K562 (cell line): ENCODE results near the gene KCNMB1.

ENCODE experiments used
- ATF2 ChIP-seq: sonication (generic); formaldehyde crosslinking; IDR thresholded peaks from 2 replicates; pipeline ENCODE4 v1.8.1; 2022; ENCODE audit warnings: missing genetic modification reagents
- HDAC2 ChIP-seq: fragments of 450-650 bp; IDR thresholded peaks from 2 replicates; pipeline ENCODE4 v1.6.1; 2016; ENCODE audit warnings: mild to moderate bottlenecking
- KAT8 ChIP-seq: fragments of 450-650 bp; IDR thresholded peaks from 2 replicates; pipeline ENCODE4 v1.6.1; 2016; ENCODE audit warnings: low read depth, mild to moderate bottlenecking
- MXI1 ChIP-seq: IDR thresholded peaks from 2 replicates; pipeline ENCODE4 v1.6.1; 2011; ENCODE audit warnings: low read depth, mild to moderate bottlenecking, improper control_type of control experiment, low read length
- POLR2A ChIP-seq: fragments of 450-650 bp; conservative IDR thresholded peaks from 2 replicates; pipeline ENCODE4 v1.6.1; 2016
- POLR2AphosphoS5 ChIP-seq: IDR thresholded peaks from 2 replicates; pipeline ENCODE4 v1.6.1; 2011; ENCODE audit warnings: mild to moderate bottlenecking, low read depth, low read length, moderate library complexity; ENCODE audit not compliant: control insufficient read depth, insufficient read depth
- ZBTB26 ChIP-seq: fragments of 450-650 bp; formaldehyde crosslinking; IDR thresholded peaks from 2 replicates; pipeline ENCODE4 v1.4.0; 2022; ENCODE audit warnings: missing genetic modification characterization
- TF ChIP-seq, protein P1 (sequence below), 3 experiments: IDR thresholded peaks in 2 of 3; conservative IDR thresholded peaks in 1 of 3; 2 replicates each; pipeline ENCODE4 v1.5.1; 2011 to 2012; ENCODE audit warnings: low read length in 3 of 3, mild to moderate bottlenecking in 3 of 3, control low read depth in 2 of 3, improper control_type of control experiment in 1 of 3, inconsistent platforms in 1 of 3, low read depth in 1 of 3, mixed read lengths in 1 of 3, moderate library complexity in 1 of 3; ENCODE audit not compliant: insufficient read depth in 2 of 3
- TF ChIP-seq, protein P2 (sequence below): sonication (generic); formaldehyde crosslinking; IDR thresholded peaks from 2 replicates; pipeline ENCODE4 v1.8.0; 2022; ENCODE audit warnings: mild to moderate bottlenecking, missing genetic modification reagents
- TF ChIP-seq, protein P3 (sequence below): sonication (generic); formaldehyde crosslinking; IDR thresholded peaks from 2 replicates; pipeline ENCODE4 v1.8.1; 2022; ENCODE audit warnings: missing genetic modification reagents
- TF ChIP-seq, protein P4 (sequence below): fragments of 450-650 bp; IDR thresholded peaks from 2 replicates; pipeline ENCODE4 v1.6.1; 2016; ENCODE audit warnings: low read depth
- TF ChIP-seq, protein P5 (sequence below): IDR thresholded peaks from 2 replicates; pipeline ENCODE4 v1.6.1; 2011; ENCODE audit not compliant: insufficient read length; ENCODE audit errors: extremely low read depth

DNA sequence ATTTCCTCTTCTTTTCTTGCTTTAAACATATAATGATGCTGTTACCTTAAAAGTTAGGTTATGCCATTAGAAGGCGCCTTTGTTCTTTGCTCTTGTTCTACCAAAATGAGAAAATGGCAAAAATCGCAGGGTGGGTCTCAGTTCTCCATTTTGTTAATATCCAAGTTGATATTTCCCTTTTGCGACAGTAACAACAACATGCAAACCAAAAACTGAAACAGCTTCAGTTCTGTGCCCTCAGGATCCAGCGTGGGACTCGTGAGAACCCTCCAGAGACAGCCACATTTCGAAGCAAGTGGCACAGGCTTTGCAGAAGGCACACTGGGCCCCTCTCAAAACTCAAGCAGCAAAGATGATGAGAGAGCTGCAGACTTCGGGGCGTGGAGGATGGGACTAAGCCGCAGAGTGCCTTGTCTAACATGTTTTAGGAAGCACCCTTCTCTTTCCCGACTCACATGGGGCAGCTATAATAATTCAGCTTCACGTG, 58.6 kb downstream of the KCNMB1 start:
- TF ChIP-seq, protein P1, sequence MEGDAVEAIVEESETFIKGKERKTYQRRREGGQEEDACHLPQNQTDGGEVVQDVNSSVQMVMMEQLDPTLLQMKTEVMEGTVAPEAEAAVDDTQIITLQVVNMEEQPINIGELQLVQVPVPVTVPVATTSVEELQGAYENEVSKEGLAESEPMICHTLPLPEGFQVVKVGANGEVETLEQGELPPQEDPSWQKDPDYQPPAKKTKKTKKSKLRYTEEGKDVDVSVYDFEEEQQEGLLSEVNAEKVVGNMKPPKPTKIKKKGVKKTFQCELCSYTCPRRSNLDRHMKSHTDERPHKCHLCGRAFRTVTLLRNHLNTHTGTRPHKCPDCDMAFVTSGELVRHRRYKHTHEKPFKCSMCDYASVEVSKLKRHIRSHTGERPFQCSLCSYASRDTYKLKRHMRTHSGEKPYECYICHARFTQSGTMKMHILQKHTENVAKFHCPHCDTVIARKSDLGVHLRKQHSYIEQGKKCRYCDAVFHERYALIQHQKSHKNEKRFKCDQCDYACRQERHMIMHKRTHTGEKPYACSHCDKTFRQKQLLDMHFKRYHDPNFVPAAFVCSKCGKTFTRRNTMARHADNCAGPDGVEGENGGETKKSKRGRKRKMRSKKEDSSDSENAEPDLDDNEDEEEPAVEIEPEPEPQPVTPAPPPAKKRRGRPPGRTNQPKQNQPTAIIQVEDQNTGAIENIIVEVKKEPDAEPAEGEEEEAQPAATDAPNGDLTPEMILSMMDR (IDR thresholded peaks at IDR 0.05 in 2 of 3, conservative IDR thresholded peaks at IDR 0.05 in 1 of 3; ENCODE audit: insufficient read depth in 2 of 3, low read depth in 1 of 3, low read length in 3 of 3): no peak
- TF ChIP-seq, protein P2, sequence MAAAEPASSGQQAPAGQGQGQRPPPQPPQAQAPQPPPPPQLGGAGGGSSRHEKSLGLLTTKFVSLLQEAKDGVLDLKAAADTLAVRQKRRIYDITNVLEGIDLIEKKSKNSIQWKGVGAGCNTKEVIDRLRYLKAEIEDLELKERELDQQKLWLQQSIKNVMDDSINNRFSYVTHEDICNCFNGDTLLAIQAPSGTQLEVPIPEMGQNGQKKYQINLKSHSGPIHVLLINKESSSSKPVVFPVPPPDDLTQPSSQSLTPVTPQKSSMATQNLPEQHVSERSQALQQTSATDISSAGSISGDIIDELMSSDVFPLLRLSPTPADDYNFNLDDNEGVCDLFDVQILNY (CRISPR knock-in tag): no peak
- TF ChIP-seq POLR2A (no peak), KAT8 (no peak), ZBTB26 (CRISPR knock-in tag) (no peak), POLR2AphosphoS5 (no peak), ATF2 (no peak), MXI1 (no peak), HDAC2 (no peak)
- TF ChIP-seq, protein P3, sequence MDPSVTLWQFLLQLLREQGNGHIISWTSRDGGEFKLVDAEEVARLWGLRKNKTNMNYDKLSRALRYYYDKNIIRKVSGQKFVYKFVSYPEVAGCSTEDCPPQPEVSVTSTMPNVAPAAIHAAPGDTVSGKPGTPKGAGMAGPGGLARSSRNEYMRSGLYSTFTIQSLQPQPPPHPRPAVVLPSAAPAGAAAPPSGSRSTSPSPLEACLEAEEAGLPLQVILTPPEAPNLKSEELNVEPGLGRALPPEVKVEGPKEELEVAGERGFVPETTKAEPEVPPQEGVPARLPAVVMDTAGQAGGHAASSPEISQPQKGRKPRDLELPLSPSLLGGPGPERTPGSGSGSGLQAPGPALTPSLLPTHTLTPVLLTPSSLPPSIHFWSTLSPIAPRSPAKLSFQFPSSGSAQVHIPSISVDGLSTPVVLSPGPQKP (CRISPR knock-in tag): no peak
- TF ChIP-seq, protein P4, sequence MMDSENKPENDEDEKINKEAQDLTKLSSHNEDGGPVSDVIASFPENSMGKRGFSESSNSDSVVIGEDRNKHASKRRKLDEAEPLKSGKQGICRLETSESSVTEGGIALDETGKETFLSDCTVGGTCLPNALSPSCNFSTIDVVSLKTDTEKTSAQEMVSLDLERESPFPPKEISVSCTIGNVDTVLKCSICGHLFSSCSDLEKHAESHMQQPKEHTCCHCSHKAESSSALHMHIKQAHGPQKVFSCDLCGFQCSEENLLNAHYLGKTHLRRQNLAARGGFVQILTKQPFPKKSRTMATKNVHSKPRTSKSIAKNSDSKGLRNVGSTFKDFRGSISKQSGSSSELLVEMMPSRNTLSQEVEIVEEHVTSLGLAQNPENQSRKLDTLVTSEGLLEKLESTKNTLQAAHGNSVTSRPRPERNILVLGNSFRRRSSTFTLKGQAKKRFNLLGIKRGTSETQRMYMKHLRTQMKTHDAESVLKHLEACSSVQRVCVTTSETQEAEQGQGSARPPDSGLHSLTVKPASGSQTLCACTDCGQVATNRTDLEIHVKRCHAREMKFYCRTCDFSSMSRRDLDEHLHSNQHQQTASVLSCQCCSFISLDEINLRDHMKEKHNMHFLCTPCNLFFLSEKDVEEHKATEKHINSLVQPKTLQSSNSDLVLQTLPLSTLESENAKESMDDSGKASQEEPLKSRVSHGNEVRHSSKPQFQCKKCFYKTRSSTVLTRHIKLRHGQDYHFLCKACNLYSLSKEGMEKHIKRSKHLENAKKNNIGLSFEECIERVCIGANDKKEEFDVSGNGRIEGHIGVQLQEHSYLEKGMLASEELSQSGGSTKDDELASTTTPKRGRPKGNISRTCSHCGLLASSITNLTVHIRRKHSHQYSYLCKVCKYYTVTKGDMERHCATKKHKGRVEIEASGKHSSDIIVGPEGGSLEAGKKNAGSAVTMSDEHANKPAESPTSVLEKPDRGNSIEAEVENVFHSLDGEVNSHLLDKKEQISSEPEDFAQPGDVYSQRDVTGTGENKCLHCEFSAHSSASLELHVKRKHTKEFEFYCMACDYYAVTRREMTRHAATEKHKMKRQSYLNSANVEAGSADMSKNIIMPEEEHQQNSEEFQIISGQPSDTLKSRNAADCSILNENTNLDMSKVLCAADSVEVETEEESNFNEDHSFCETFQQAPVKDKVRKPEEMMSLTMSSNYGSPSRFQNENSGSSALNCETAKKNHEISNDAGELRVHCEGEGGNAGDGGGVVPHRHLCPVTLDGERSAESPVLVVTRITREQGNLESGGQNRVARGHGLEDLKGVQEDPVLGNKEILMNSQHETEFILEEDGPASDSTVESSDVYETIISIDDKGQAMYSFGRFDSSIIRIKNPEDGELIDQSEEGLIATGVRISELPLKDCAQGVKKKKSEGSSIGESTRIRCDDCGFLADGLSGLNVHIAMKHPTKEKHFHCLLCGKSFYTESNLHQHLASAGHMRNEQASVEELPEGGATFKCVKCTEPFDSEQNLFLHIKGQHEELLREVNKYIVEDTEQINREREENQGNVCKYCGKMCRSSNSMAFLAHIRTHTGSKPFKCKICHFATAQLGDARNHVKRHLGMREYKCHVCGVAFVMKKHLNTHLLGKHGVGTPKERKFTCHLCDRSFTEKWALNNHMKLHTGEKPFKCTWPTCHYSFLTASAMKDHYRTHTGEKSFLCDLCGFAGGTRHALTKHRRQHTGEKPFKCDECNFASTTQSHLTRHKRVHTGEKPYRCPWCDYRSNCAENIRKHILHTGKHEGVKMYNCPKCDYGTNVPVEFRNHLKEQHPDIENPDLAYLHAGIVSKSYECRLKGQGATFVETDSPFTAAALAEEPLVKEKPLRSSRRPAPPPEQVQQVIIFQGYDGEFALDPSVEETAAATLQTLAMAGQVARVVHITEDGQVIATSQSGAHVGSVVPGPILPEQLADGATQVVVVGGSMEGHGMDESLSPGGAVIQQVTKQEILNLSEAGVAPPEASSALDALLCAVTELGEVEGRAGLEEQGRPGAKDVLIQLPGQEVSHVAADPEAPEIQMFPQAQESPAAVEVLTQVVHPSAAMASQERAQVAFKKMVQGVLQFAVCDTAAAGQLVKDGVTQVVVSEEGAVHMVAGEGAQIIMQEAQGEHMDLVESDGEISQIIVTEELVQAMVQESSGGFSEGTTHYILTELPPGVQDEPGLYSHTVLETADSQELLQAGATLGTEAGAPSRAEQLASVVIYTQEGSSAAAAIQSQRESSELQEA: no peak
- TF ChIP-seq, protein P5, sequence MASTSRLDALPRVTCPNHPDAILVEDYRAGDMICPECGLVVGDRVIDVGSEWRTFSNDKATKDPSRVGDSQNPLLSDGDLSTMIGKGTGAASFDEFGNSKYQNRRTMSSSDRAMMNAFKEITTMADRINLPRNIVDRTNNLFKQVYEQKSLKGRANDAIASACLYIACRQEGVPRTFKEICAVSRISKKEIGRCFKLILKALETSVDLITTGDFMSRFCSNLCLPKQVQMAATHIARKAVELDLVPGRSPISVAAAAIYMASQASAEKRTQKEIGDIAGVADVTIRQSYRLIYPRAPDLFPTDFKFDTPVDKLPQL: no peak
